Nephron (organoid): Measurements from ENCODE around the gene CSF3.

Experiments
- H3K27ac Mint-ChIP-seq, 3 experiments: 2 replicates each; pipeline ENCODE4 v1.8.0; 2020; ENCODE audit warnings: mixed read lengths in 3 of 3, mild to moderate bottlenecking in 2 of 3, moderate library complexity in 1 of 3
- H3K27me3 Mint-ChIP-seq: 2 replicates; pipeline ENCODE4 v1.8.0; 2021; ENCODE audit warnings: low read depth, mild to moderate bottlenecking, moderate library complexity, mixed read lengths
- H3K36me3 Mint-ChIP-seq: 2 replicates; pipeline ENCODE4 v1.8.0; 2020; ENCODE audit warnings: low read depth, mixed read lengths
- H3K4me1 Mint-ChIP-seq: 2 replicates; pipeline ENCODE4 v1.8.0; 2020; ENCODE audit warnings: mixed read lengths
- H3K4me3 Mint-ChIP-seq, 3 experiments: 2 replicates each; pipeline ENCODE4 v1.8.0; 2020; ENCODE audit warnings: mild to moderate bottlenecking in 3 of 3, mixed read lengths in 3 of 3, moderate library complexity in 2 of 3
- H3K9me3 Mint-ChIP-seq: 2 replicates; pipeline ENCODE4 v1.8.0; 2020; ENCODE audit warnings: mixed read lengths
- TF ChIP-seq, protein P1 (sequence below), 3 experiments: fragments of 200-600 bp; sonication (generic); IDR thresholded peaks; one replicate each; pipeline ENCODE4 v1.5.0; 2021; ENCODE audit warnings: antibody characterized with exemption in 3 of 3; ENCODE audit not compliant: unreplicated experiment in 3 of 3

Gene CSF3

DNA sequence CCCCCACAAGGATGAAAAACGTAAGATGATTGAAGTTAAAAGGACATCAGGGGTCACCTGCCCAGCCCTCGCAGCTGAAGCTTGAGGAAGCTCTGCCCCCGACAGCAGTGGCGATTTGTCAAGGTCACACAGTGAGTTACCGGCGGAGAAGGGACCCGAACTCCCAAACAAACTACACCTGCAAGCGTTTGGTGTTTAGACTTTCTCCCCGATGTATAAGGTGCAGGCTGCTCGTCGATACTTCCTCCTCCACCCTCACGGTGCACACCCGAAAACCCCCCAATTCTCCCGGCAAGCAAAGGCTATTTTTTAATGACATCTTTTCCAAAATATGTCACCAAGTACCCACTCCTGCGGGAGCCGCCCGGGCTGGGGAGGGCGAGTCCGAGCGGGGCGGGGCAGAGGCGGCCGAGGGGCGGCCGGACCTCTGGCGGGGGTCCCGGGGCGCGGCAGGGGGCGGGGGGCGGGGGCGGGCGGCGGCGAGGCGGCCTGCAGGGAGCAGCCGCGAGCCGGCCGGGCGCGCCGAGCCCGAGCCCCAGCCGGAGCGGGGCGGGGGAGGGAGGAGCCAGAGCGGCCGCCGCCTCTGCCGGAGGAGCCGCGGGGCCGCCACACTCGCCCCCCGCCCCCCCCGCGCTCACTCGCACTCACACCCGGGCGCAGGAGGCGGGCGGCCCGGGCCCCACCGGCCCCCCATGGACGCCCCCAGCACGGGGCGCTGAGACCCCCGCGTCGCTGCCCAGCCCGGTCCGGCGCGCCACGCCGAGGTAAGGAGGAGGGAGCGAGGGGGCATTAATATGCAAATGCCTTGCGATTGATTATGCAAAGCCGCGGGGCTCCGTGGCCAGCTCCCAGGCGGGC is 47.3 kb downstream of the CSF3 start, which contains the start of gene THRA:
Gene THRA (plus strand): TSS at position 637 of the 858 bp plus-strand sequence. CDS start 11,524 bp downstream, outside the sequence.
- Mint-ChIP-seq H3K27me3 (peaks cover 18% of the 10 kb centered on the region), H3K36me3 (no peaks in the 10 kb centered on the region), H3K4me1 (peaks cover 65% of the 10 kb centered on the region), H3K4me3 (peak within 1 kb of the TSS; percentile 82 to 91 (median 91)), H3K27ac (peak within 1 kb of the TSS; percentile 90 to 92 (median 92)), H3K9me3 (no peaks in the 10 kb centered on the region)
- TF ChIP-seq, protein P1, sequence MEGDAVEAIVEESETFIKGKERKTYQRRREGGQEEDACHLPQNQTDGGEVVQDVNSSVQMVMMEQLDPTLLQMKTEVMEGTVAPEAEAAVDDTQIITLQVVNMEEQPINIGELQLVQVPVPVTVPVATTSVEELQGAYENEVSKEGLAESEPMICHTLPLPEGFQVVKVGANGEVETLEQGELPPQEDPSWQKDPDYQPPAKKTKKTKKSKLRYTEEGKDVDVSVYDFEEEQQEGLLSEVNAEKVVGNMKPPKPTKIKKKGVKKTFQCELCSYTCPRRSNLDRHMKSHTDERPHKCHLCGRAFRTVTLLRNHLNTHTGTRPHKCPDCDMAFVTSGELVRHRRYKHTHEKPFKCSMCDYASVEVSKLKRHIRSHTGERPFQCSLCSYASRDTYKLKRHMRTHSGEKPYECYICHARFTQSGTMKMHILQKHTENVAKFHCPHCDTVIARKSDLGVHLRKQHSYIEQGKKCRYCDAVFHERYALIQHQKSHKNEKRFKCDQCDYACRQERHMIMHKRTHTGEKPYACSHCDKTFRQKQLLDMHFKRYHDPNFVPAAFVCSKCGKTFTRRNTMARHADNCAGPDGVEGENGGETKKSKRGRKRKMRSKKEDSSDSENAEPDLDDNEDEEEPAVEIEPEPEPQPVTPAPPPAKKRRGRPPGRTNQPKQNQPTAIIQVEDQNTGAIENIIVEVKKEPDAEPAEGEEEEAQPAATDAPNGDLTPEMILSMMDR (IDR thresholded peaks at IDR 0.05; ENCODE audit: unreplicated experiment in 3 of 3), result no peak

DNA sequence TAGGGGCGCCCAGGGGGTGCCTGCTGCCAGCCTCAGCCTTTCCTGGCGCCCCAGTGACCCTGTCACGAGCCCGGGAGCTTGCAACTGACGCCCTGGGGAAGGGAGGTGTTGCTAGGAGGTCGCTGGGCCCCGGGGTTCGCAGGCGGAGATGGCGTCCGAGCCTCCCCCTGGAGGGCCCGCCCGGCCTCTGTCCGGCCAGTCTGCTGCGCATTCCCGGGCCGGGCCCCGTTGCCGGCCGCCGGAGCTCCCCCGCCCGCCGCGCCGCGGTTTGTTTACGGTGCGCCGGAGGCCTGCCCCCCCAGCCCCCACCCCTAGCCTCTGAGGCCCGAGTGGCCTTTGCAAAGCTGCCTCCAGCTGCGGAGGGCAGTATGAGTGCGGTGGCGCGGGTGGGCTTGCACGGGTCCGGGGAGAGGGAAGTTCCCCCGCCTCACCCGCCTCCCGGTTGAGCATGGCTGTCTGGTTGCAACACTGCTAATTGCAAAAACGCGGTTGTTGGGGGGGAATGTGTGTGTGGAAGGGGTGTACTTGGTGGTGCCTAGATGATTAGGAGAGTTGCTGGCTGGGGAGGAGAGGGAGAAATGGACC is 48.0 kb downstream of the CSF3 start:
- Mint-ChIP-seq H3K4me1 (peaks cover 65% of the 10 kb centered on the region), H3K27me3 (peaks cover 12% of the 10 kb centered on the region), H3K36me3 (no peaks in the 10 kb centered on the region), H3K9me3 (no peaks in the 10 kb centered on the region), H3K27ac (peak overlapping the region; percentile 89 to 92 (median 92)), H3K4me3 (peak overlapping the region; percentile 81 to 87 (median 85))
- TF ChIP-seq, protein P1 (IDR thresholded peaks at IDR 0.05; ENCODE audit: unreplicated experiment in 3 of 3), result no peak

DNA sequence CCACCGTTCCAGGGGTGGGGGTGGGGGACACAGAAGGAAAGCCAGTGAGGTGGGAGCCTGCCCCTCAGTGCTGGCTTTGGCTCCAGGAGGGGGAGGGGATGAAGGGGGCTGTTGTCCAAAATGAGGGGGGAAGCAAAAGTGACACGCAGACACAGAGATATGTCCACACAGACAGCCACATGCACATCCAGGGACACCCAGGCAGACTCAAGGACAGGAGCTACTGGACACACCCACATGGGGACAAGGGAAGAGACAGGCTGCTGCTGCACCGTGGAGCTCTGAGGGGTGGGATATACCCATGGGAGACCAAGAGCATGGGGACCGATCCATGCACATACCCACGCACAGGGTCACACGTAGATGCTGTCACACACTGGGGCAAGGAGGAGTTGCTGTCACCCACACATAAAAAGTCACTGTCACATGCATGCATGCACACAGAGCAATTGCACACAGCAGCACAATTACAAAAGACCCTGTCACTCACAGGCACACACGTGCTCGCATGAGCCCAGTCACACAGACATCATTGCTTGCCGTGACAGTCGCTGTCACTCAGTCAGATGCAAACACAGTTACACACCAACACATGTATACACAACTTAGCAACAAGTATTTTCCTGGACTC is 48.8 kb downstream of the CSF3 start:
- Mint-ChIP-seq H3K36me3 (no peaks in the 10 kb centered on the region), H3K4me3 (peak overlapping the region; percentile 81 to 87 (median 85)), H3K9me3 (no peaks in the 10 kb centered on the region), H3K27ac (peak overlapping the region; percentile 89 to 92 (median 92)), H3K4me1 (peaks cover 69% of the 10 kb centered on the region), H3K27me3 (peaks cover 7% of the 10 kb centered on the region)
- TF ChIP-seq, protein P1 (IDR thresholded peaks at IDR 0.05; ENCODE audit: unreplicated experiment in 3 of 3), result no peak

DNA sequence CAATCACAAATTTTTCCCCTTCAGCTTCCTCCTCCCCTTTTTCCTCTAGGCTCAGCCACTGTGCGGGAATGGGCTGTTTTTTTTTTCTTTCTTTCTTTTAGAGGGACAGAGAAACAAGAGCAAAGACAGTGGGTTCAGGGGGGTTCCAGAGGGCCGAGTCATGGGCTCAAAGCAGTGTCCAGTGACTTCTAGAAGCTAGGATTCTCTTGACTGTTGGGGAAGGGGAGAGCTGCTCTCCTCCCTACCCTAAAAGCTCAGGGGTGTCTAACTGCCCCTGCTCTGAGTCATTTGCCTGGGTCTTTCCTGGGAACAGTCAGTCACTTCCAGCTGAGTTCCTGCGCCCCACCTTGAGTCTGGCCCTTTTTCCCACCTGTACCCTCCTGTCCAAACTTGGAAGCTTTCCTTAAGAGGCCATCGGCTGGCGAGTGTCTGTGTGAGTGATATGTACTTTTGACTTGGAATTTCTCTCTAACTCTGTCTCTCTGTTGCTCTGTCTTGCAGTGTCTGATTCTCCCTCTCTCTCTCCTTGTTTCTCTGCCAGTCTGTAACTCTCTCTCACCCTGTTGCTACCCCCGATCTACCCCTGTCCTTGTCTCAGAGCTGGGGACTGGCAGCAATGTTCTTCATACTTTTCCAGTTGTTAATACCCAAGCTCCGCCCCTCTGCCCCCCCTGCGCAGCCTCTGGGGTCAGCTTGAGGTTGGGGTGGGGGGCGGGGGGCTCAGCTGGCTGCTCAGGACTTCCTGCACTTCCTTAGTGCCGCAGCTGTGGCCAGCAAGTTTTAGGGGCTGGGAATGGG is 49.9 kb downstream of the CSF3 start:
- TF ChIP-seq, protein P1 (IDR thresholded peaks at IDR 0.05; ENCODE audit: unreplicated experiment in 3 of 3), result no peak
- H3K36me3 Mint-ChIP-seq, result no peaks in the 10 kb centered on the region
- H3K27ac Mint-ChIP-seq, result peak overlapping the region; percentile 89 to 92 (median 92)
- peaks cover 81% of the 10 kb centered on the region for H3K4me1 Mint-ChIP-seq
- H3K27me3 Mint-ChIP-seq, result peaks cover 4% of the 10 kb centered on the region
- H3K4me3 Mint-ChIP-seq, result peak overlapping the region; percentile 81 to 87 (median 85)
- no peaks in the 10 kb centered on the region for H3K9me3 Mint-ChIP-seq

DNA sequence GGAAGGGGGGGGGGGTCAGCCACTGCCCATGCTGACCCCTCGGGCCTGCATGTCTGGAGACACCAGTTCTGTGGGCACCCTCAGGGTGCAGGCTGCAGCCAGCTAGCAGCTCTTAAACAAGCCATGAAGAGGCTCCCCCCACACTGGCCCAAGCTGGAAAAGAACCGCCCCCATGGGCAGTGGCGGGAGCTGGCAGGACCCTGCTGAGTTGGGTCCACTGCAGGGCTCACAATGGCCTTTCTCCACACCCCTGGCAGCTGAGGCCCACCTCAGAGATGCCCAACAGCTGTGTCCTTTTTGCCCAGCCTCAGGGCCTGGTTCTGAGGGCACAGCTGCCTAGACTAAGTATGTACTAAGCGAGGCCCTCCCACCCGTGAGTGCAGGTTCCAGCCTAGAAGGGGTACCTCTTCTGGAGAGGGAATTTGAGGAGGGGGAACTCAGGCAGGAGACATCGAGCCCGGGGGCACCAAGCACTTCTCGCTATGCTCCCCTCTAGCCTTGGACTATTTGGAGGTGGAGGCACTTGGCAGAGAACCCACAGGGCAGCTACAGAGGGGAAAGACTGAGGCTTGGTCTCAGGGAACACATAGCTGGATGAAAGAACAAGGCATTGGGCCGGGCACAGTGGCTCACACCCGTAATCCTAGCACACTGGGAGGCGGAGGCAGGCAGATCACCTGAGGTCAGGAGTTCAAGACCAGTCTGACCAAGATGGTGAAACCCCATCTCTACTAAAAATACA is 50.7 kb downstream of the CSF3 start:
- H3K27me3 Mint-ChIP-seq, result peaks cover 4% of the 10 kb centered on the region

More for the DNA sequence above, 50.7 kb downstream of the CSF3 start:
- H3K9me3 Mint-ChIP-seq, result no peaks in the 10 kb centered on the region
- peaks cover 83% of the 10 kb centered on the region for H3K4me1 Mint-ChIP-seq
- TF ChIP-seq, protein P1 (IDR thresholded peaks at IDR 0.05; ENCODE audit: unreplicated experiment in 3 of 3), result no peak
- no peaks in the 10 kb centered on the region for H3K36me3 Mint-ChIP-seq
- H3K27ac Mint-ChIP-seq, result peak overlapping the region; percentile 92 to 99 (median 92)
- H3K4me3 Mint-ChIP-seq, result peak overlapping the region; percentile 41 to 81 (median 57)
